ENCODE data around the gene TBCCD1. TPM values are rescaled to one million over a fixed set of nuclear protein-coding genes. Genes with fewer than 3 reads are reported as not detected.

Gene TBCCD1
- total and polyA plus RNA-seq, 2 experiments from 2014 or later, result 5.8 to 16.7 TPM

- H3K27me3 Mint-ChIP-seq (ENCODE audit: insufficient read depth, low read depth, poor library complexity), result no peaks in the 10 kb centered on the region
- Histone ChIP-seq H3K27ac (ENCODE audit: low read depth) (no peak overlapping the region), H3K4me2 (no peak overlapping the region), H2AFZ (no peak overlapping the region), H3K4me3 (no peak overlapping the region), H3K27me3 (ENCODE audit: insufficient read depth) (no peaks in the 10 kb centered on the region), H3F3A (replicated peaks; ENCODE audit: low read depth) (no peaks in the 10 kb centered on the region), H3K4me1 (ENCODE audit: insufficient read depth) (no peaks in the 10 kb centered on the region), H4K20me1 (replicated peaks; ENCODE audit: insufficient read depth) (peaks cover 4% of the 10 kb centered on the region), H3K9me2 (ENCODE audit: insufficient read depth) (no peaks in the 10 kb centered on the region), H3K79me2 (replicated peaks; ENCODE audit: insufficient read depth) (no peaks in the 10 kb centered on the region), H3K36me3 (ENCODE audit: insufficient read depth) (peaks cover 11% of the 10 kb centered on the region; the same call in 1 of the 2 replicates)
- H3K9me3 Mint-ChIP-seq, result no peaks in the 10 kb centered on the region
- H3K4me3 Mint-ChIP-seq, result no peak overlapping the region
- no peak for ATAC-seq
- TF ChIP-seq ETS1 (IDR thresholded peaks at IDR 0.05), result no peak
- TF ChIP-seq REST (IDR thresholded peaks at IDR 0.05; ENCODE audit: unreplicated experiment), result no peak
- no peak for TF ChIP-seq ZNF114 (CRISPR knock-in tag; IDR thresholded peaks at IDR 0.05)
- TF ChIP-seq EZH2phosphoT487 (IDR thresholded peaks at IDR 0.05; ENCODE audit: unreplicated experiment), result no peak
- no peak for TF ChIP-seq EZH2 (IDR thresholded peaks at IDR 0.05; ENCODE audit: low read depth, unreplicated experiment)
- H3K36me3 Mint-ChIP-seq (ENCODE audit: low read depth), result peaks cover 23% of the 10 kb centered on the region
- H3K27ac Mint-ChIP-seq, result no peak overlapping the region
- no peaks in the 10 kb centered on the region for H3K4me1 Mint-ChIP-seq
- DNase-seq (ENCODE audit: low spot score), result no peak
Measured at GRCh38 chr3:186552408-186553031, 14.6 kb downstream of the TBCCD1 start.

- TF ChIP-seq CTCF (conservative IDR thresholded peaks at IDR 0.05; ENCODE audit: low read depth in 2 of 2), result peak in 1 of 2 experiments; percentile 31; a peak in 1 of 4 replicates
- TF ChIP-seq EZH2 (IDR thresholded peaks at IDR 0.05; ENCODE audit: low read depth, unreplicated experiment), result no peak
- H3K4me3 ChIP-seq, result no peak overlapping the region
- peaks cover 11% of the 10 kb centered on the region; the same call in 1 of the 2 replicates for H3K36me3 ChIP-seq (ENCODE audit: insufficient read depth)
- Mint-ChIP-seq H3K27ac (no peak overlapping the region), H3K36me3 (ENCODE audit: low read depth) (peaks cover 20% of the 10 kb centered on the region), H3K9me3 (no peaks in the 10 kb centered on the region), H3K27me3 (ENCODE audit: insufficient read depth, low read depth, poor library complexity) (no peaks in the 10 kb centered on the region), H3K4me1 (no peaks in the 10 kb centered on the region), H3K4me3 (no peak overlapping the region)
- H4K20me1 ChIP-seq (replicated peaks; ENCODE audit: insufficient read depth), result peaks cover 4% of the 10 kb centered on the region
- no peaks in the 10 kb centered on the region for H3K4me1 ChIP-seq (ENCODE audit: insufficient read depth)
- H2AFZ ChIP-seq, result no peak overlapping the region
- no peaks in the 10 kb centered on the region for H3K27me3 ChIP-seq (ENCODE audit: insufficient read depth)
- no peak for DNase-seq (ENCODE audit: low spot score)
- no peaks in the 10 kb centered on the region for H3K79me2 ChIP-seq (replicated peaks; ENCODE audit: insufficient read depth)
- H3K9me2 ChIP-seq (ENCODE audit: insufficient read depth), result no peaks in the 10 kb centered on the region
- H3F3A ChIP-seq (replicated peaks; ENCODE audit: low read depth), result no peaks in the 10 kb centered on the region
- H3K4me2 ChIP-seq, result no peak overlapping the region
- no peak for ATAC-seq
- H3K27ac ChIP-seq (ENCODE audit: low read depth), result no peak overlapping the region
Measured at GRCh38 chr3:186551387-186551786, 15.8 kb downstream of the TBCCD1 start.

Data from GM23338 (cell line).